Stimulated activated naive CD4-positive, alpha-beta T cell (primary cell): ENCODE results near the gene DNAJC27.
A peak's percentile ranks its signal among the peaks of the same experiment; 100 is the strongest.

Source experiments
- DNase-seq, 6 experiments: peaks; one replicate each; lab custom pipeline; 2025; lab: John Stamatoyannopoulos, UW

The DNAJC27 gene

DNA sequence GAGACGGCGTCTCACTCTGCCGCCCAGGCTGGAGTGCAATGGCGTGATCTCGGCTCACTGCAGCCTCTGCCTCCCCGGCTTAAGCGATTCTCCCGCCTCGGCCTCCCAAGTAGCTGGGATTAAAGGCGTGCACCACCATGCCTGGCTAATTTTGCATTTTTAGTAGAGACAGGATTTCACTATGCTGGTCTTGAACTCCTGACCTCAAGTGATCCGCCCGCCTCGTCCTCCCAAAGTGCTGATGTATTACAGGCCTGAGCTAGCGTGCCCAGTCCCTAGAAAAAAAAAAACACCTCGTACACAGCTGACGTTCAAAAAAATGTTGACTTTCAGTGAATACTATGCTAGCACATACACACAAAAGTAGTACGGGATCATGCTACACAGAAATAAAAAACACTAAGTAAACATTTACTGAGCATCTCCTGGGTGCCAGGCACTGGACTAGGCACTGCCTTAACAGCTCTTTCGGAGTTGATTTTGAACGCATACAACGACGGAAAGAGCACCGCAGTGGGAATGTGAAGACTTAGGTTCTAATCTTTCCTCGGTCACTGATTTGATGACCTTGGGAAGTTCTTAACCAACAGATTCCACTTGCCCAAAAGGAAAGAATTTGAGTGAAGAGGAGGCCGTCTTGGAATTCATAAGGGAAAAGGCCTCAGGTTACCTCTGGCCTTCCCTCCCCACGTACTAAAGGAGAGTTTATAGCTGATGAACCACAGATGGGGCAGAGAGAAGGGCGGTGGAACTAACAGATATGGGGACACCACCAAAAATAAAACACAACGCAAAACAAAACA, 1.1 kb downstream of the DNAJC27 start:
- DNase-seq: peak in 1 of 6 experiments; percentile 48

DNA sequence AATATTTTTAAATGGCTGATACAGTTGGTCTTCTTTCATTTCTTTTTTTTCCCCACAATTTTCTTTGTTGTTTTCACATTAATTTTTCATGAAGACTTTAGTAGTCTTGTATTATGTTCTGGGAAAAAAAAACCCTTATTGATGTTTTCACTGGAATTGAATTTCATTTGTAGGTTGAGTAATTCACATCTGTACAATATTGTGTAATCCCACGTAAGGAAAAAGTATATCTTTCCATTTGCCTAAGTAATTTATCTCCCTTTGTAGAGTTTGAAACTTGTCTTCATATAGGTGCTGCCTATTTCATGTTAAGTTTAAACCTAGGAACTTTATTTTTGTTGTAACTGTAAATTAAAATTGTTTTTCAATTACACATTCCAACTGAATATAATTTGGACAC, 2.0 kb downstream of the DNAJC27 start:
- DNase-seq: no peak

GRCh38 chr2:24961903-24962302, 9.9 kb downstream of the DNAJC27 start:
- DNase-seq: no peak

DNA sequence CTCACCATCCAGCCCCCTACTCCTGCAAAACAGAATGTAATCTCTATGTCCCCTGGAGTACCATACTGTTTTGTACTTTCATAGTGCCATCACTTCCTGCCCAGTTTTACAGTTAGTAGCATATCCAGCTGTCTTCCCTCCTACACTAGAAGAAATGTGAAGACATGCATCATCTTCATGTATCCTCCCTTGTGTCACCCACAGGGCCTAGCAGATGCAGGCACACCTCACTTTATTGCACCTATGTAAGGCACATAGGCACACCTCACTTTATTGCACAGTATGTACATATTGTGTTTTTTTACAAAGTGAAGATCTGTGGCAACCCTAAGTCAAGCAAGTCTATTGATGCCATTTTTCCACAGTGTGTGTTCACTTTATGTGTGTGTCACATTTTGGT, 12.0 kb downstream of the DNAJC27 start:
- DNase-seq: no peak

DNA sequence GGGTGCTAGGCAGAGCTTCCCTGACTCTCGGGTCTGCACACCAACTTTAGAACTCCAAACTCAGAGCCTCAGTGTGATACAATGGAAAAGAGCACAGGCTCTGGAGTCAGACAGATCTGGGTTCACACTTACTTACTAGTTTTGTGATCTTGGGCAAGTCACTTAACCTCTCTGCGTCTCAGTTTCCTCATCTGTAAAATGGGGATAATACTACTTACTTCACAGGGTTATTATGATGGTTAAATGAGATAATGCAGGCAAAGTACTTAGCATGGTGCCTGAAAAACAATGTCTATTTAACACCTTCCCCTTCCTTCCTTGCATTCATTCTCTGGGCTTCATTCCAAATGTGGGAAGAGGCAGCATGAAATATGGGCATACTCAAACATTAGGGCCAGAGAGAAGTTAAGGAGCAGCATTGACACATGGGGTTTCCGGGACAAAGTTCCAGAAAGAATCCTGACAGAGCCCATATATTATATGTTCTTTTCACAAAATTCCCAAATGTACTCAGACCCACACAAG, 13.3 kb downstream of the DNAJC27 start:
- DNase-seq: no peak

DNA sequence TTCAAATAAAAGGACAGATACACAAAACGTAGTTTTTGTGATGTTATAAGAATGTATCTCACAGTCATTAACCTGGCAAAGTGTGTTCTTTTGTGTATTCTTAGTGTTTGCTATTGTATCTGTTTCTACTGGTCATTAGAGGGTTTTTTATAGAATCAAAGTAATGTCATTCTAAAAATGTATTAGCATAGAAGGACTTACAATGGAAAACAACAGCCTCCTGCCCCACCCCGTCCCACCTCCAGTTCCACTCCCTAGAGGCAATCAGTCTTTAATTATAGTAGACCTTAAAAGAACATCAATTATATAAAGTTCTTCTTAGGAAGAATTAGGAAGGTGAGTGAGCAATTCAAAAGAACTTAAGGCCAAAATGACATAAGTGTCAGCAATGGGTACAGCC, 13.8 kb downstream of the DNAJC27 start:
- no peak for DNase-seq

GRCh38 chr2:24957221-24957620, 14.5 kb downstream of the DNAJC27 start:
- no peak for DNase-seq

DNA sequence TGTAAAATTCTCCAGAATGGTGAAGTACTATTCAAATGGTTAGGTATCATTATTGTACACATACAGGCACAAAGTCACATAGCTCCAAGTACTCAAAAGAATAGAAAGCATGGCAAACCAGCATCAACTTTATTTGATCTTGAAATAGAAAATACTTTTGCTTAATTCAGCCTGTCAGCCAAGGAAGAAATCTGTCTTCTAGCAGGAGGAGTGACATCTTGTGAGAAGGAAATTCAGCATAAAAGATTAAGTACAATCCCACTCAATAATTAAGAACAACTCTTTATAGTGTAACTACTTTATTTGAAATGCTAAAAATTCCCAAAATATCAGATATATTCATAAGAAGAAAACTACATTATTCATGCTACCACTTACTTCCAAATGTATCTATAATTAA, 15.8 kb downstream of the DNAJC27 start:
- no peak for DNase-seq

- DNase-seq: no peak
Measured at GRCh38 chr2:24955232-24955631, 16.5 kb downstream of the DNAJC27 start.

DNA sequence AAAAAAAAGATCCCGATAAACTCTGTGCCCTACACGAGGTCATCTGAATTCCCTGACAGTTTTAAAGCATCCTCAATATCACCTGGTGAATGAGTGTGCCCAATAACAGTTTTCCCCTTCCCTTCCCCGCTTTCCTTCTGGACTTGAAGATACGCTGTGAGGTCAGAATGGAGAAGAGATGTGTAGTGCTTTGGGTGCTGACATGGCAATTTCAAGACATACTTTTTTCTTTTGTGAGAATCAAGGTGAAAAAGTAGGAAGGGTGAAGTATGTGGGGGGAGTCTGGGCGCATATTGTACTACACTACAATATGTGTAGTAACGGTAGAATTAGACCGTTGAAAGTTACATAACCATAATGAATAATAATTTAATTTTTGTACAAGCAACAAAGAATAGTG, 21.7 kb downstream of the DNAJC27 start:
- no peak for DNase-seq

GRCh38 chr2:24948506-24948905, 23.2 kb downstream of the DNAJC27 start:
- DNase-seq: no peak

GRCh38 chr2:24947561-24948157, 24.1 kb downstream of the DNAJC27 start:
- no peak for DNase-seq

DNA sequence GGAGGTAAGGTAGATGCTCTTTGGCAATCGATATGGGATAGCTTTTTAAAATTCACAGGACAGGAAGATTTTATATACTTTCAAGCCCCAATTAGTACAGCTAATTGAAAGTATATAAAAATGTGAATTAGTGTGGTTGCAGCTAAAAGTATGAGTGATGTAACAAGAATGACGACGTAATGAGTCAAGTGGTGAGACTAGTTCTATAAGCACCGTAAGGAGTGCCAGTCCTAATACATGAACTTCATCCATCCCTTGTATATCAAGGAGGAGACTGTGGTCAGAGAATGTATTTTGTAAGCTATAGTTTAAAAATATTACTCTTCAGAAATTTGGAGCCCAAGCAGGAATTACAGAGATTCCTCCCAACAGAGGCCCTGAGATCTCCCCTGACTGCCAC, 25.8 kb downstream of the DNAJC27 start:
- no peak for DNase-seq

- DNase-seq: no peak
Measured at GRCh38 chr2:24943427-24944053, 28.2 kb downstream of the DNAJC27 start.

GRCh38 chr2:24939353-24939752, 32.4 kb downstream of the DNAJC27 start:
- DNase-seq: no peak

- DNase-seq: no peak
Measured at GRCh38 chr2:24937236-24937635, 34.5 kb downstream of the DNAJC27 start.

- DNase-seq: no peak
Measured at GRCh38 chr2:24935145-24935544, 36.6 kb downstream of the DNAJC27 start.

DNA sequence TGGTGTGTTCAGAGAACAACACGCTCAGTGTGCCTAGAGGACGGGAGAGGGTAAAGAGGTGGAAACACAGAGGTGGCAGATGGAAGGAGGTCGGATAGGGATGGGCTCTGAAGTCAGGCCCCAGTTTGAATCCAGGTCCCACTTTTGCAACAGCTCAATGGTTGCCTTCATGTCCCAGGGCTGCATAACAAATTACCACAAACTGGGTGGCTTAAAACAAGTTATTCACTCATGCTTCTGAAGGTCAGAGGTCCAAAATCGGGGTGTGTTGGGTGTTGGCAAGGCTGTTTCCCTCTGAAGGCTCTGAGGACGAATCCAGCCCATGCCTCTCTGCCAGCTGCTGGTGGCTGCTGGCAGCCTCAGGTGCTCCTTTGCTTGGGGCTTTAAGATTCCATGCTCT, 39.0 kb downstream of the DNAJC27 start:
- no peak for DNase-seq

- DNase-seq: no peak
Measured at GRCh38 chr2:24930768-24931167, 41.0 kb downstream of the DNAJC27 start.

GRCh38 chr2:24929230-24929629, 42.5 kb downstream of the DNAJC27 start:
- no peak for DNase-seq

DNA sequence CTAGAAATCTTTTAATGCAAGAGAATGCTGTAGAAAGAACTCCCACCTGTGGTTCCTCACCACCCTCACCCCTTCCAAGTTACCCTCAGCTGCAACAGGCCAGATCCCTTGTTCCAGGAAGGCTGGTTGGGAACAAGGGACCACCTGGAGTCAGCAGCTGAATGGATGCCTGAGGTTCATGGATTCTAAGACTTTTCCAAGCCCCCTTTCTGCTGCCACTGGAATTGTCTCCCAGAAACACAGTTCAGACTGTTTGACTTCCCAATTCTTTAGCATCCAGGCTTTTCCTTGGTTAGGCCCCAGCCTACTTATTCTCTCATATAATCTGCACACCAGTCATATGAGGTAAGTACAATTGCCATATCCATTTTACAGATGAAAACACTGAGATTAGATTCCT, 43.7 kb downstream of the DNAJC27 start:
- DNase-seq: no peak

DNA sequence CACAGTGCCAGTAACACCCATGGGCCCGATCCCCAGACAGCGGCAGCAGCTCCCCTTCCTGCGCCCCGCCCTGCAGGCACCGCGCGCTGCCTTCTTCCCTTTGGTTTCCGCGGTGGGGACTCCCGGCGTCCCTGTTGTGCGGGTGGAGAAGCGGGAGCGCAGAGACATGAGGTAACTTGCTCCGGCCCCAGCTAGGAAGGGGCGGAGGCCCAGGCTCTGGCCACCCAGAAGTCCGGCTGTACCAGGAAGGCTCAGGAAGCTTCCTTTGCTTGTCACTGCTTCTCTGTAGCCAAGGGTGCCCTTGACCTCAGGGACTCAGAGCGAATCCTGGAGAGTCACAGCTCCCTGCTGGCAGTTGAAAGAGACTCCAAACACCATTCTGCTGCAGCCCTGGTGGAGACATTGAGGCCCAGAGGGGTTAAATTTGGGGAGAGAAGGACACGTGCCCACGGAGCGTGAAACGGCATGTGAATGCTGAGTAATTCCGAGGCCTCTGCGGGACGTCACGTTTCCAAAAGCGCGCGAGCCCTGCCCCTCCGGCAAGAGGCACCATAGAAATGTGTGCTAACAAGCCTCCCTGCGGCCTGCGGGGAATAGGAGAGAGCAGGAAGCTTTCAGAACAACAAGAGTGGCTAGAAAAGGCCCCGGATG, 45.0 kb downstream of the DNAJC27 start:
- peak in 3 of 6 experiments; percentile 4 to 23 (median 22) for DNase-seq

DNA sequence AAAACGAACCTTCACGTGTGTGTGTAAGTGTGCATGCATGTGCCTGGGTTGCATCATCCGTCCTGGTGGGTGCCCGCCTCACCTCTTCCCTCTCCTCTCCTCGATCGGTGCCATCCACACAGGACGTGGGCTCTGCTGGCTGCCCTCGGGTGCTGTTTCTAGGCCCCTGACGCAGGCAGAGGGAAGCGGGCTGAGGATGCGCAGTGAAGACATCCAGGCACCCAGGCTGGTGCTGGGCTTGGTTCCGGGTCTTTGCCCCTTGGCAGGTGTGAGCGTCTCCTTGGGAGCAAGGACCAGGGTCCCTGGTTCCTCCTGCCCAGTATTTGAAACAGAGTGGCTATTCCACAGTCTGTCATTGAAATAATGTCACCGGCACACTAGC, 45.5 kb downstream of the DNAJC27 start:
- DNase-seq: no peak
